HFFc6 (cell line): ENCODE results near the gene OSGIN1. TPM values are rescaled to one million over a fixed set of nuclear protein-coding genes. Genes with fewer than 3 reads are reported as not detected.
A peak's percentile ranks its signal among the peaks of the same experiment; 100 is the strongest.

Experiments used
- DNase-seq: peaks from one replicate; pipeline ENCODE4 v3.0.0-alpha.2; 2018
- H3K27ac Mint-ChIP-seq: 2 replicates; pipeline ENCODE4 v1.8.0; 2020; ENCODE audit warnings: mild to moderate bottlenecking, mixed read lengths
- H3K27me3 Mint-ChIP-seq: 2 replicates; pipeline ENCODE4 v1.8.0; 2021; ENCODE audit warnings: mild to moderate bottlenecking, moderate library complexity, mixed read lengths; ENCODE audit not compliant: insufficient read depth
- H3K36me3 Mint-ChIP-seq: 2 replicates; pipeline ENCODE4 v1.8.0; 2021; ENCODE audit warnings: low read depth, mixed read lengths
- H3K4me1 Mint-ChIP-seq: 2 replicates; pipeline ENCODE4 v1.8.0; 2020; ENCODE audit warnings: low read depth, mixed read lengths
- H3K4me3 Mint-ChIP-seq: 2 replicates; pipeline ENCODE4 v1.8.0; 2020; ENCODE audit warnings: mild to moderate bottlenecking, moderate library complexity, mixed read lengths
- H3K9me3 Mint-ChIP-seq: 2 replicates; pipeline ENCODE4 v1.8.0; 2020; ENCODE audit warnings: mild to moderate bottlenecking, mixed read lengths
- CTCF ChIP-seq: fragments of 200-600 bp; sonication (generic); IDR thresholded peaks from 2 replicates; pipeline ENCODE4 v1.5.0; 2021; ENCODE audit warnings: antibody characterized with exemption, mild to moderate bottlenecking
- total RNA-seq, 6 experiments: library from RNA; stranded (reverse); fragmentation: NEBNext Ultra II Directional; extraction: Animal tissue kit (Norgen Biotek cat#: 25700); gene quantifications; 2 replicates in 1 of 6; 3 replicates in 5 of 6; pipeline ENCODE4 v1.2.3, GENCODE V29; 2021

The OSGIN1 gene
- total RNA-seq, 6 experiments from 2014 or later, result 3.9 to 8.6 (median 7.7) TPM

GRCh38 chr16:83956336-83957289, 3.6 kb downstream of the OSGIN1 start:
- peaks cover 14% of the 10 kb centered on the region for H3K4me1 Mint-ChIP-seq
- peaks cover 2% of the 10 kb centered on the region; the same call in 1 of the 2 replicates for H3K27me3 Mint-ChIP-seq
- TF ChIP-seq CTCF, result peak; percentile 93
- no peak overlapping the region for H3K27ac Mint-ChIP-seq
- H3K9me3 Mint-ChIP-seq, result no peaks in the 10 kb centered on the region
- H3K36me3 Mint-ChIP-seq, result no peaks in the 10 kb centered on the region
- no peak overlapping the region for H3K4me3 Mint-ChIP-seq
- DNase-seq, result peak; percentile 65

GRCh38 chr16:83957296-83957855, 4.3 kb downstream of the OSGIN1 start:
- Mint-ChIP-seq H3K4me3 (no peak overlapping the region), H3K27me3 (peaks cover 2% of the 10 kb centered on the region; the same call in 1 of the 2 replicates), H3K36me3 (no peaks in the 10 kb centered on the region), H3K4me1 (peaks cover 14% of the 10 kb centered on the region), H3K9me3 (no peaks in the 10 kb centered on the region), H3K27ac (no peak overlapping the region)
- no peak for TF ChIP-seq CTCF
- no peak for DNase-seq

- H3K36me3 Mint-ChIP-seq, result no peaks in the 10 kb centered on the region
- peaks cover 14% of the 10 kb centered on the region for H3K4me1 Mint-ChIP-seq
- H3K4me3 Mint-ChIP-seq, result no peak overlapping the region
- no peak for TF ChIP-seq CTCF
- H3K9me3 Mint-ChIP-seq, result no peaks in the 10 kb centered on the region
- peaks cover 2% of the 10 kb centered on the region; the same call in 1 of the 2 replicates for H3K27me3 Mint-ChIP-seq
- no peak overlapping the region for H3K27ac Mint-ChIP-seq
- DNase-seq, result no peak
Observed at GRCh38 chr16:83958137-83958845, 5.3 kb downstream of the OSGIN1 start.

- Mint-ChIP-seq H3K36me3 (no peaks in the 10 kb centered on the region), H3K4me3 (no peak overlapping the region), H3K4me1 (peaks cover 10% of the 10 kb centered on the region), H3K9me3 (no peaks in the 10 kb centered on the region), H3K27me3 (peaks cover 2% of the 10 kb centered on the region; the same call in 1 of the 2 replicates), H3K27ac (no peak overlapping the region)
- no peak for DNase-seq
- TF ChIP-seq CTCF, result no peak
Observed at GRCh38 chr16:83958846-83959565, 6.0 kb downstream of the OSGIN1 start.
